Large intestine (tissue), 3 donors: ENCODE results near the gene FIS1. TPM values are rescaled to one million over a fixed set of nuclear protein-coding genes. Genes with fewer than 3 reads are reported as not detected.

Source experiments
- DNase-seq, 2 donors: peaks; one replicate each; pipeline versions ENCODE4 v3.0.0 to v3.0.0-alpha.2; 2013
- H3K27ac ChIP-seq: one replicate; pipeline ENCODE4 v1.5.1; 2013; ENCODE audit warnings: low read length
- H3K27me3 ChIP-seq: 2 replicates; pipeline ENCODE4 v1.6.1; 2013; ENCODE audit warnings: low read length; ENCODE audit not compliant: control insufficient read depth, insufficient read depth
- H3K36me3 ChIP-seq: 2 replicates; pipeline ENCODE4 v1.6.1; 2013; ENCODE audit warnings: low read length; ENCODE audit not compliant: control insufficient read depth, insufficient read depth
- H3K4me1 ChIP-seq: one replicate; pipeline ENCODE4 v1.6.1; 2013; ENCODE audit warnings: low read length; ENCODE audit not compliant: control insufficient read depth, insufficient read depth
- H3K4me3 ChIP-seq: one replicate; pipeline ENCODE4 v1.5.1; 2013; ENCODE audit warnings: low read length
- H3K9me3 ChIP-seq: one replicate; pipeline ENCODE4 v1.6.1; 2013; ENCODE audit warnings: mild to moderate bottlenecking, low read depth, low read length, moderate library complexity; ENCODE audit not compliant: control insufficient read depth
- WGBS: methylation state at CpG from one replicate; pipeline ENCODE4 v1.1.5; 2013; ENCODE audit warnings: low lambda C conversion rate; ENCODE audit not compliant: insufficient coverage; 5-methylcytosine and 5-hydroxymethylcytosine counted together
- polyA plus RNA-seq: library from polyadenylated mRNA; unstranded; fragments of 120-200 nt; gene quantifications from one replicate; pipeline ENCODE4 v1.2.1, GENCODE V29; 2013

The FIS1 gene
- polyA plus RNA-seq, 1 donor: 142 TPM

GRCh38 chr7:101233907-101234547 is 10.9 kb downstream of the FIS1 start:
- H3K9me3 ChIP-seq: no peaks in the 10 kb centered on the region
- H3K27me3 ChIP-seq: no peaks in the 10 kb centered on the region
- WGBS: no CpG with 5 or more reads among the region's 21 CpGs
- no peak overlapping the region for H3K27ac ChIP-seq
- H3K36me3 ChIP-seq: peaks cover 12% of the 10 kb centered on the region
- H3K4me3 ChIP-seq: no peak overlapping the region
- H3K4me1 ChIP-seq: peaks cover 74% of the 10 kb centered on the region
- DNase-seq: peak in 1 of 2 donors; percentile 77

DNA sequence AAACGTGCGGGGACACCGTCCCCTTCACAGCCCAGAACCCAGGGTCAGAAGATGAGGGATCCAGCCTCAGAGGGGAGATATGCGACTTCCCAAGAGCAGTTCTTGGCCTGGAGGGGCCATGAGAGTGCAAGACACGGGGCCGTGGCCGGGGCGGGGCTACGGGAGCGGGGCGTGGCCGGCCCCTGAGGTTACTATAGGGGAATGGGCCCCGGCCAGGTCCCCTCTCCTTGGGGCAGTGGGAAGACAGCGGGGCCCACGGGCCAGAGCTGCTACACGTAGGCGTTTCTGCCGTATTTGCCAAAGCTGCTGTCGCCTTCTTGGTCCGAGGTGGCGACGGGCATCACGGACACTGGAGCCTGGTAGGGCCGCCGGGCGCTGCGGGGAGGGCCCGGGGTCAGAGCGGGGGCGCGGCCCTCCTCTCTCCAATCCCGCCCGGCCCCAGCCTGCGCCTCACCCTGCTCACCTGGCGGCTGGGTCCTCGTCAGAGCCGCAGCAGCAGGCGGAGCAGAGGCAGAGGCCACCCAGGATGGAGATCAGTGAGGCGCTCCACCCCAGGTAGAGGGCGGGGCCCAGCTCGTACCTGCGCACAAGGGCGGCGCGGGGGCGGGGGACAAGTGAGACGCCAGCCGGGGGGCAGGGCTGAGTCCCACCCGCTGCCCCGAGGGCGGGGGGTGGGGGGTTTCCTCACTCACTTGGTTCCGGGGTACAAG is 12.6 kb downstream of the FIS1 start:
- Histone ChIP-seq H3K27ac (peak overlapping the region; percentile 76), H3K4me1 (peaks cover 58% of the 10 kb centered on the region), H3K9me3 (no peaks in the 10 kb centered on the region), H3K36me3 (peaks cover 17% of the 10 kb centered on the region), H3K27me3 (no peaks in the 10 kb centered on the region), H3K4me3 (peak overlapping the region; percentile 46)
- peak; percentile 73 to 88 for DNase-seq
- WGBS: no CpG with 5 or more reads among the region's 52 CpGs

DNA sequence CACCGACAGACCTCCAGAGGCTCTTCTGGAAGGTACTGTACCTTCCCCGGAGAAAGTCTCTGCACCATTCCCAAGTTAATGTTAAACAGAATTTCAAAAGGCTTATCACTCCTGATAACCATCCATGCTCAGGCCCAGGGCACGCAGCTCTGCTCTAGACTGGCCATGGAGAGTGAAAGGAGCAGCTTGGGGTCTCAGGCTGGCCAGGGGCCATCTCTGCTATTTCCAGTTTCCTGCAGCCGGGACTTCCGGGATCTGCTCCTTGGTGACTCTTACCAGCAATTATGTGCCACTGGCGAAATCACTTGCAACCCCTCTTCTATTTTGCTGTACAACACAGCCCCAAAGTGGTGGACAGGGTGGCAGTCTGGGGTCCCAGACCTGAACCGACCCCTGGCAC is 13.2 kb downstream of the FIS1 start:
- Histone ChIP-seq H3K27me3 (no peaks in the 10 kb centered on the region), H3K4me3 (peak overlapping the region; percentile 46), H3K36me3 (peaks cover 19% of the 10 kb centered on the region), H3K4me1 (peaks cover 52% of the 10 kb centered on the region), H3K9me3 (no peaks in the 10 kb centered on the region), H3K27ac (peak overlapping the region; percentile 76)
- peak in 1 of 2 donors; percentile 52 for DNase-seq
- no CpG with 5 or more reads among the region's 7 CpGs for WGBS

DNA sequence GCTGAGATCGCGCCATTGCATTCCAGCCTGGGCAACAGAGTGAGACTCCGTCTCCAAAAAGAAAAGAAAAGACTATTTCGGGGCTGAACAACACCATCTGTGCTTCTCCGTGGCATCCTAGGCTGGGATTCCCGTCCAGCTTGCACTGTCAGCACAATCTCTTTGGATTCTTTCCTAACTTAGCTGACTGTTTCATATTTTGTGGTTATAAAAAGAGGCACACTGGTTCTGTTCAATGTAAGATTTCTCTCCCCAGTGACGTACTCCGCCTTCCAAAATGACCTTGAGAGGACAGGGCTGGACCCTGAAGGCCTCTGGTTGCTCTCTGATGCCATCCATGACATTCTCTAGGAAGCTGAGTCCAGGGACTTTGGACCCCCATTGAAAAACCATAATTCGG is 18.2 kb downstream of the FIS1 start:
- WGBS: 89% methylated on average over 3 of the region's 9 CpGs
- peak in 1 of 2 donors; percentile 62 for DNase-seq
- no peaks in the 10 kb centered on the region for H3K27me3 ChIP-seq
- no peak overlapping the region for H3K27ac ChIP-seq
- peaks cover 8% of the 10 kb centered on the region for H3K4me1 ChIP-seq
- no peak overlapping the region for H3K4me3 ChIP-seq
- H3K36me3 ChIP-seq: peaks cover 47% of the 10 kb centered on the region
- peaks cover 6% of the 10 kb centered on the region for H3K9me3 ChIP-seq

DNA sequence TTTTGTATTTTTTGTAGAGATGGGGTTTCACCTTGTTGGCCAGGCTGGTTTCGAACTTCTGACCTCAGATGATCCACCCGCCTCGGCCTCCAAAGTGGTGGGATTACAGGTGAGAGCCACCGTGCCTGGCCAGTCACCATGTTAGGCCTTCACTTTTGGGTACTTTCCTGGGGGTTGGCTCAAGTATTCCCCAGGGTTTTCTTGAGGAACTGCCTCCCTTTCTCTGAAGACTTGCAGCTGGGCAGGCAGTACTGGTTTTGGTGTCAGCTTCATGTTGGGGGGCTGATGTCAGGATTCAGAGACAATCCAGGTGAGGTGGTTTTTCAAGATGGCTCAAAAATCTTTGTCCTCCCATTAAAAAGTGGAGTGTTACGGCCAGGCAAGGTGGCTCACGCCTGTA is 19.2 kb downstream of the FIS1 start:
- Histone ChIP-seq H3K9me3 (peaks cover 6% of the 10 kb centered on the region), H3K36me3 (peaks cover 51% of the 10 kb centered on the region), H3K27ac (no peak overlapping the region), H3K4me3 (no peak overlapping the region), H3K27me3 (no peaks in the 10 kb centered on the region), H3K4me1 (peaks cover 3% of the 10 kb centered on the region)
- no CpG with 5 or more reads among the region's 6 CpGs for WGBS
- DNase-seq: no peak

DNA sequence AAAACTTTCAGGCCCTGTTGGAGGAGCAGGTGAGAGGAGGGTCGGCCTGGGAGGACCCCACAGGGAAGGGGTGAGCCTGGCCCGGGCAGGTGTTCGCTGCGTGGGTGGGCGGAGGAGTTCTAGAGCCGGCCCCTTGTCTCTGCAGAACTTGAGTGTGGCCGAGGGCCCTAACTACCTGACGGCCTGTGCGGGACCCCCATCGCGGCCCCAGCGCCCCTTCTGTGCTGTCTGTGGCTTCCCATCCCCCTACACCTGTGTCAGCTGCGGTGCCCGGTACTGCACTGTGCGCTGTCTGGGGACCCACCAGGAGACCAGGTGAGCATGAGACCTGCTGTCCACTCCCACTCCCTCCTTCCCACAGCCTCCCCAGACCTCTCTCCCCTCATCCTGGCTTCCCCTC is 21.4 kb downstream of the FIS1 start:
- Histone ChIP-seq H3K4me3 (no peak overlapping the region), H3K36me3 (peaks cover 44% of the 10 kb centered on the region), H3K27ac (no peak overlapping the region), H3K27me3 (no peaks in the 10 kb centered on the region), H3K9me3 (peaks cover 6% of the 10 kb centered on the region), H3K4me1 (peaks cover 19% of the 10 kb centered on the region)
- DNase-seq: no peak
- WGBS: no CpG with 5 or more reads among the region's 15 CpGs

- Histone ChIP-seq H3K9me3 (peaks cover 6% of the 10 kb centered on the region), H3K4me3 (no peak overlapping the region), H3K27ac (no peak overlapping the region), H3K4me1 (peaks cover 20% of the 10 kb centered on the region), H3K27me3 (no peaks in the 10 kb centered on the region), H3K36me3 (peaks cover 37% of the 10 kb centered on the region)
- no peak for DNase-seq
- WGBS: no CpG with 5 or more reads among the region's 27 CpGs
Observed at GRCh38 chr7:101222275-101222830, 22.5 kb downstream of the FIS1 start.

DNA sequence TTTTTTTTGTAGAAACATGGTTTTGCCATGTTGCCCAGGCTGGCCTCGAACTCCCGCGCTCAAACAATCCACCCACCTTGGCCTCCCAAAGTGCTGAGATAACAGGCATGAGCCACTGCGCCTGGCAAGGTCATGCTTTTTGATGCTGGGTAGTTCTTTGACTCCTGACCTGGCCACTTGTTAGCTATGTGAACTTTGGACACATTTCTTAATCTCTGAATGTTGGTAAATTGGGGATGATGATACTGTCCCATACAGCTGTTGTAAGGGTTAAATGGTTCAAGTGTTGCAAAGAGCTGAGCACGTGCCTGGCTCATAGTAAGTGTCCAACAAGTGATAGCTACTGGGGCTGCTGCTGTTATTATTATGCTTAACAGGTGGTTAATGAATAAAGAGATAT is 24.6 kb downstream of the FIS1 start:
- peak overlapping the region; percentile 95 for H3K27ac ChIP-seq
- H3K9me3 ChIP-seq: peaks cover 6% of the 10 kb centered on the region
- H3K27me3 ChIP-seq: no peaks in the 10 kb centered on the region
- H3K36me3 ChIP-seq: peaks cover 37% of the 10 kb centered on the region
- no CpG with 5 or more reads among the region's 5 CpGs for WGBS
- DNase-seq: peak; percentile 80 to 86
- H3K4me3 ChIP-seq: no peak overlapping the region
- H3K4me1 ChIP-seq: peaks cover 29% of the 10 kb centered on the region

GRCh38 chr7:101218236-101219125 is 26.4 kb downstream of the FIS1 start:
- Histone ChIP-seq H3K4me3 (peak overlapping the region; percentile 71), H3K27me3 (no peaks in the 10 kb centered on the region), H3K9me3 (peaks cover 5% of the 10 kb centered on the region), H3K4me1 (peaks cover 29% of the 10 kb centered on the region), H3K27ac (peak overlapping the region; percentile 95), H3K36me3 (peaks cover 26% of the 10 kb centered on the region)
- DNase-seq: peak in 1 of 2 donors; percentile 66
- 21% methylated on average over 5 of the region's 26 CpGs for WGBS
